Amniotic epithelial cell (primary cell): ENCODE results near the gene NDOR1.

Source experiments
- DNase-seq: peaks from one replicate; pipeline ENCODE4 v3.0.0-alpha.2; 2010; ENCODE audit warnings: low read depth

Gene NDOR1

DNA sequence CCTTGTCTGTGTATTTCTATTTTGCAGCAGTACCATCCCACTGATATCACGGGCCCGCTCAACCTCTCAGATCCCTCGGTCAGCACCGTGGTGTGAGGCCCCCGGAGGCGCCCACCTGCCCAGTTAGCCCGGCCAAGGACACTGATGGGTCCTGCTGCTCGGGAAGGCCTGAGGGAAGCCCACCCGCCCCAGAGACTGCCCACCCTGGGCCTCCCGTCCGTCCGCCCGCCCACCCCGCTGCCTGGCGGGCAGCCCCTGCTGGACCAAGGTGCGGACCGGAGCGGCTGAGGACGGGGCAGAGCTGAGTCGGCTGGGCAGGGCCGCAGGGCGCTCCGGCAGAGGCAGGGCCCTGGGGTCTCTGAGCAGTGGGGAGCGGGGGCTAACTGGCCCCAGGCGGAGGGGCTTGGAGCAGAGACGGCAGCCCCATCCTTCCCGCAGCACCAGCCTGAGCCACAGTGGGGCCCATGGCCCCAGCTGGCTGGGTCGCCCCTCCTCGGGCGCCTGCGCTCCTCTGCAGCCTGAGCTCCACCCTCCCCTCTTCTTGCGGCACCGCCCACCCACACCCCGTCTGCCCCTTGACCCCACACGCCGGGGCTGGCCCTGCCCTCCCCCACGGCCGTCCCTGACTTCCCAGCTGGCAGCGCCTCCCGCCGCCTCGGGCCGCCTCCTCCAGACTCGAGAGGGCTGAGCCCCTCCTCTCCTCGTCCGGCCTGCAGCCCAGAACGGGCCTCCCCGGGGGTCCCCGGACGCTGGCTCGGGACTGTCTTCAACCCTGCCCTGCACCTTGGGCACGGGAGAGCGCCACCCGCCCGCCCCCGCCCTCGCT is 37.5 kb upstream of the NDOR1 start:
- no peak for DNase-seq

DNA sequence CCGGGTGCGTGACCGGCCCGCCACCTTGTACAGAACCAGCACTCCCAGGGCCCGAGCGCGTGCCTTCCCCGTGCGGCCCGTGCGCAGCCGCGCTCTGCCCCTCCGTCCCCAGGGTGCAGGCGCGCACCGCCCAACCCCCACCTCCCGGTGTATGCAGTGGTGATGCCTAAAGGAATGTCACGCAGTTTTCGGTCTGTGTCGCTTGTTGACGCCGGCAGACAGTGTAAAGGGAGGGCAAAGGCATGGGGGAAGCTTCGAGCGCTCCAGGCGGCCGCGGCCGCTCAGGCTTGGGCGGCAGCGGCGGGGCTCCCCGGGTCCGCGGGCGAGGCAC is 37.0 kb upstream of the NDOR1 start:
- no peak for DNase-seq

DNA sequence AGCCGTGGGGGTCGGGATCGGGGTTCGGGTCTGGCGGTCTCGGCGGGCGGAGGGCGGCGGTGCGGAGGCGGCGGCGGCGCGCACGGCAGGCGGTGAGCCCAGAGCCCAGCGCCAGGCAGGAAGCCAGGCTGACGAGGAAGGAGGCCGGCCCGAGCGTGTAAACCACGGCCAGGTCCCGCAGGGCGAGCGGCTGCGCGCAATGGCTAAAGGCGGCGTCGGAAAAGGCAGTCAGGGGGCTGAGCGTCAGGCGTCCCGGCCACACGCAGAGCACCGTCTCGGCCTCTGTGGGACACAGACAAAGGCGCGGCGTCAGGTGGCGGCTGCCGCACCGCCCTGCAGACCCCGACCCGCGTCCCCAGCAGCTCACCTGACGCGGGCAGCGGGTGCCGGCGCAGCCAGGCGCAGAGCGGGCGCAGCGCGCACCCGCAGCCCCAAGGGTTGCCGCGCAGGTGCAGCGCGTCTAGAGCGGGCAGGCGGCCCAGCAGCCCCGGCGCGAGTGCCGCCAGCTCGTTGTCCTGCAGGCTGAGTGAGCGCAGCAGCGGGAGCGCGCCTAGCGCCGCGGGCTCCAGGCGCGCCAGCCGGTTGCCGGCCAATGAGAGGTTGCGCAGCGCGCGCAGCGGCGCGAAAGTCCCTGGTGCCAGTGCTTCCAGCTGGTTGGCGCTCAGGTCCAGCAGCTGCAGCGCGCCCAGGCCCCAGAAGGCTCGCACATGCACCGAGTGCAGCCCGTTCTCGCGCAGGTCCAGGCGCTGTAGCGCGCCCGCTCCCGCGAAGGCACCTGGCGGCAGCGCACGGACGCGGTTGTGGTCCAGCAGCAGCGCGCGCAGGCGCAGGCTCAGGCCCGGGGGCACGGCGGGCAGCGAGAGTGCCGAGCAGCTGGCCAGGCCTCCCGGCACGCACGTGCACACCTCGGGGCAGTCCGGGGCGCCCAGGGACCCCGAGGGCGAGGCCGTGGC is 36.3 kb upstream of the NDOR1 start:
- peak; percentile 32 for DNase-seq

DNA sequence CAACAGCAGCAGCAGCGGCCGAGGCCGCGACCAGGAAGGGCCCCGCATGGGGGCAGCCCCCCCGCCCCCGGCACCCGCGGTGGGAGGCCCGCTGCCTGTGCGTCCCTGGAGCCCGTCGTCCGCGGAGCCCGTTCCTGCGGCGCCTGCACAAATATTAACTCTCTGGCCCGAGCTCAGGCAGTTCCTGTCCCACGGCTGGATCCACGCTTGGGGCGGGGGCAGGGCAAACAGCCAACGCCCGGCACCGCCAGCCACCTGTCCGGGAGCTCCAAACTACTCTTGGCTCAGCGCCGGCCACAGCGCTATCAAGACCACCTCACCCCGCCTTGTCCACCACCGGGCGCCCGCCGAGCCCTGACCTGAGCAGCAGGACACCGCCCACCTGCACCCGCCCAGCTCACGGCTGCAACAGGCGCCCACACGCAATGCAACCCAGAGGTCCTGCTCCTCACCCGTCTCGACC is 35.6 kb upstream of the NDOR1 start, which contains the start of gene LRRC26:
Gene LRRC26 (minus strand): TSS at position 156 of the 463 bp plus-strand sequence. CDS start 108 bp downstream, at position 48.
- DNase-seq: no peak

DNA sequence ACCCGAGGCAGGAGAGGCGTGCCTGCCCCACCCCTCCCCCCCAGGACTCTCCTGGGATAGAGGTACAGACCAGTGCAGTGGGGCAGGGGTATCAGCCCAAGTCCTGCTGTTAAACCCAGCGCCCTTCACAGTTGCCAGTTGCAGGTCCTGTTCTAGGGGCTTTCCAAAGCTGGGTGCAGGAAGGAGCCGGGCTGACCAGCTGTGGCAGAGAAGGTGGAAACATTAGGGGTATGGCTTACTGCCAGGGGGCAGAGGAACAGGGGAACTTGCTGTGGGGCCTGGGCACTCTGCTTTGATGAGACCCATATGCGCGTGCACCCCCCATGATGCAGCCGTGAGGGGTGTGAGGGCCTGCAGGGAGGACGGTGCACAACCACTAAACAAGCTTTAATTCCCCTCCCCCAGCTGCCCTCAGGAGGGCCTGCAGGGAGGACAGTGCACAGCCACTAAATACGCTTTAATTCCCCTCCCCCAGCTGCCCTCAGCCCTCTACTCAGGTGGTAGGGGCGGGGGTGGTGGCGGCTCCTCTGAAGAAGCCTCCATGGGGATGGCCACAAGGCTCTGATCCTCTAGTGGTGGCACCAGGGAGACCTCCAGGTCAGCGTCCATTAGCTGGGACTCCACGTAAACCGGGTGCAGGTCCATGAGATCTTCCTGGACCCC is 34.9 kb upstream of the NDOR1 start:
- no peak for DNase-seq

DNA sequence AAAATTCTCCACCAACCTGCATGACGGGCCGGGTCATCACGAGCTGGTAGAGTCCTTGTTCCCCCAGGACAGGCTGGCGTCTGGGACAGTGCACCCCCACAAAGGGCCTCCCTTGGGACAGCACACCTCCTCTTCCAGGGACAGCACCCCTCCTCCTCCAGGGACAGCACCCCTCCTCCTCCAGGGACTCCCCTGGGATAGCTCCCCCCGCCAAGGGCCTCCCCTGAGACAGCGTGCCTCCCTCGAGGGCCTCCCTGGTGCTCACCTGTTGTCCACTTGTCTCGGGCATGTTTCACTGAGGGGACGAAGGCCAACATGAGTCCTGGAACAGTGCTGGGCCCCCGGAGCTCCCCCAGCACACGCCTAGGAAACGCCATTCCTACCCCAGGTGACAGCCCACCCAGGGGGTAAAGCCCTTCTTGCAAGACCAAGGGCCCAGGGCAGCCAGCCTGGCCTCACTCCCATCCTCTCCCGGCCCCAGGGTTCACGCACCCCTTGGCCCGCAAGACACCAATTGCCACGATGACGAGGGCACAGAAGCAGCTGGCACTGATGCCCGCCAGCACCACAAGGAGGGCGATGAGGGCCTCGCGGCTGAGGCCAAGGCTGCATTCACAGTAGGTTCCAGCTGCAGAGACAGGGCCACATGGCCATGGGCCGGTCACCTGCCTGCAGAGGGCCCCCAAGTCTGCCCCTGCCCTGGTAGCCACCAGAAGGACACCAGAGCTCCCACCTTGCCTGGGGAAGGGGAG is 34.2 kb upstream of the NDOR1 start:
- no peak for DNase-seq

DNA sequence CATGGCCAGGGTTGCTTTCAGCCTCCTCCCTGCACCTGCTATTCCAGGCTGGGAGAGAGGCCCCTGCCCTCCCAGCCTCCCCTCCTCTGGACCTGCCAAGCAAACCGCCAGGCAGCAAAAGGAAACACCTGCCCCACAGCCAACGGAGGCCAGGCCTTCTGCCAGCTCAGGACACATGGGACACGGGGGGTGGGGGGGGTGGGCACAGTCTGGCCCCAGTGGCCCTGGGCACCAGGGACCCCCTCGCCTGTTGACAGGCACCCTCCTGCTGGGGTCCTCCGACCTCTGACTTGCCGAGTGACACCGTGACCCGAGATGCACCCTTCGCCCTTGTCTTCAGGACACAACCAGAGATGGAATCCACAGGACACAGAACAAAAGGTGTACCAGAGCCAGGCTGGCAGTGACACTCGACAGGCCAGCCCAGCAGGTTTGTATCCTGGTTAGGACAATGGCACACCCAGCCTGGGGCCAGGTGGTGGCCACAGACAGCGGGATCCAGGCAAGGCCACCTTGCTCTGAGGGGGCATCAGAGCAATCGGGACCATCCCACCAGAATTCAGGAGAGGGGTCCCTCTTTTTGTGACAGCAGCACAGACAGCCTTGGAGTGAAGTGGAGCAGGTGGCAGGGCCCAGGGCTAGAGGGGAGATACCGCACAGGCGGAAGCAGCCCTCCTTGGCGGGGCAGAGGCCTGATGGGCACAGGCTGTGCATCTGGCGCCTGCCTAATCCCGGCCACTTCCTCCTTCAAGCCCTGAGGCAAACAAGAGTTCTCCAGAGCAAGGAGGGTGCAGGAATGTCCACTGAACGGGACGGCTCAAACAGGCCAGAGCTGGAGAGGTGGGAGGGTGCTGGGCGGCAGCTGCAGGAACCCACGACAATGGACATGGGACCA is 32.4 kb upstream of the NDOR1 start:
- no peak for DNase-seq

DNA sequence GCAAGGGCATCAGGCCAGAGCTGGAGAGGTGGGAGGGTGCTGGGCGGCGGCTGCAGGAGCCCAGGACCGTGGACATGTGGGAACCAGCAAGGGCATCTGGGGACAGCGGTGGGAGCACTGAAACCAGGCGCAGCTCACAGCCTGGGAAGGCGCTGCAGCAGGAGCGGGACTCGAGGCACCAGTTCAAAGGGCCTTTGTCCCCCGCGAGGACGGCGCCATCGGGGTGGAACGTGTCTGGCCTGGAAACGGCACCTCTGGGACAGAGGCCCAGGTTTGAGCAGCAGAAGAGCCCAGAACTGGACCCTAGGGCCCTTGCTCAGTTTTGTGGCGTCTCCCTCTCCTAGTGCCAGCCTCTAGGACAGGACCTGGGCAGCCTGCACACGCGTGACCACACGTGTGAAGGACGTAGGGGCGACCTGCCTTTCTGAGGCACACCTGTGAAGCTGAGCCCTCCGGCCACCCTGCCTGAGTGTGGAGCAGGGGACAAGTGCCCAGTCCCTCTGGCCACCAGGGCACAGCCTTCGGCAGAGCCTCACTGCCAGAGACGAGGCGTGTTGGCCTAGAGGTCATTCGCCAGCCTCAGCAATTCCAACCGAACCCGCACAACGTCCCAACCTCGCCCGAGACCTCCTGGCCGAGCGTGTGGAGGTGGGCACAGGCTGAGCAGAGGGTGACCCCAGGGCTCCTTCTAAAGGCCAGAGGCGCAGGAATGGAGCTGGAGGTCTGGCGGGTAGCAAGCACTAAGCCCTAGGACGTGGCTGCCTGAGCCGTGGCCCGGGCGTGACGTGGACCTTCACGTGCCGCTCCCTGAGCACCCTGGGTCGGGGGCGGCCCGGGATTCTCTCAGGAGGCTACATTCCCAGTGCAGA is 31.5 kb upstream of the NDOR1 start:
- DNase-seq: no peak

DNA sequence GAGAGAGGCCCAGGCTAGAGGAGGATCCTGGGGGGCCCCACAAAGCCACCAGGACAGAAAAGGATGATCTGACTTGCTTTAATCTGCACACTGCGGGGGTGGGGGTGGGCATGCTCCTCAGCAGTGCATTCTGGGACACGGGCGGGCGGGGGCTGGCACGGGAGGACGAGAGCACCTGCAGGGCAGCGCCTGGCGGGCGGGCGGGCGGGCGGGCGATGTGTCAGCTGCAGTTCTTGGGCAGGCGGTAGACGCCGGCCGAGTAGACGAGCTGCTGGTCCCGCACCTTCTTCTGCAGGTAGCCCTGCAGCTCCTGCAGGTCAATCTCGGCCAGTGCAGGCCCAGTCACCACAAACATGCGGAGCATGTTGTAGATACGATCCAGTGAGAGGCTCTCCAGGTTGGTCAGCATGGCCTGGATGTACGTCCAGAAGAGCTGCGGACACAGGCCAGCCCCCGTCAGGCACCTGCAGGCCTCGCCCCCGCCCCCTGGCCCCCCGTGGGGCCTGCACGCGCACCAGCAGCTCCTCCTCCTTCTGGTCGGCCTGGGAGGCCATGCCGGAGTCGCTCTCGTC is 30.7 kb upstream of the NDOR1 start:
- no peak for DNase-seq

DNA sequence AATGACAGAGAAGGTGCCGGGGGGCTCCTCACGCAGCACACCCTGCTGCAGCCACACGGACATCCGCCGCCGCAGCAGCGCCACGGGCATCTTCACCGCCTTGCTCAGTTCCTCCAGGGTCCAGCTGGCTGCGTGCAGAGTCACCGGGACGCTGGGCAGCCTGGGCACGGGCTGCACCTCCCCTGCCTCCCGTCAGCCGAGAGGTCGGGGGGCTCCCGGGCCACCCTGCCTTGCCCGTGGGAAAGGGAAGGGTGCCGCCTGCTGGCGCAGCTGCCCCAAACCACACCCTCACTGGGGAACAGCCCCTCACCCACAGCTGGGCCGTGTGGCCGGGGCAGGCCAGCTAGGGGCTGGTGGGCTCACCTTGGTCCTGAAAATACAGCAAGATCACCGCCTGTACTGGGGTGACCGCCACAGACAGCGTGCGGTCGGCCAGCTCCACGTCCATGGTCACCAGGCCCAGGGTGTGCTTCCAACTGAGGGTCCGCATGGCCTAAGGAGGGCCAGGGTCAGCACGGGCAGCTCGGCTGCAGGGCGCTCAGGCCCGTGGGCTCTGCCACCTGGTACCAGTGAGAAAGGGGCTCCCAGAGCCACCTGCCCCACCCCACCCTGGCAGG is 30.0 kb upstream of the NDOR1 start:
- no peak for DNase-seq

DNA sequence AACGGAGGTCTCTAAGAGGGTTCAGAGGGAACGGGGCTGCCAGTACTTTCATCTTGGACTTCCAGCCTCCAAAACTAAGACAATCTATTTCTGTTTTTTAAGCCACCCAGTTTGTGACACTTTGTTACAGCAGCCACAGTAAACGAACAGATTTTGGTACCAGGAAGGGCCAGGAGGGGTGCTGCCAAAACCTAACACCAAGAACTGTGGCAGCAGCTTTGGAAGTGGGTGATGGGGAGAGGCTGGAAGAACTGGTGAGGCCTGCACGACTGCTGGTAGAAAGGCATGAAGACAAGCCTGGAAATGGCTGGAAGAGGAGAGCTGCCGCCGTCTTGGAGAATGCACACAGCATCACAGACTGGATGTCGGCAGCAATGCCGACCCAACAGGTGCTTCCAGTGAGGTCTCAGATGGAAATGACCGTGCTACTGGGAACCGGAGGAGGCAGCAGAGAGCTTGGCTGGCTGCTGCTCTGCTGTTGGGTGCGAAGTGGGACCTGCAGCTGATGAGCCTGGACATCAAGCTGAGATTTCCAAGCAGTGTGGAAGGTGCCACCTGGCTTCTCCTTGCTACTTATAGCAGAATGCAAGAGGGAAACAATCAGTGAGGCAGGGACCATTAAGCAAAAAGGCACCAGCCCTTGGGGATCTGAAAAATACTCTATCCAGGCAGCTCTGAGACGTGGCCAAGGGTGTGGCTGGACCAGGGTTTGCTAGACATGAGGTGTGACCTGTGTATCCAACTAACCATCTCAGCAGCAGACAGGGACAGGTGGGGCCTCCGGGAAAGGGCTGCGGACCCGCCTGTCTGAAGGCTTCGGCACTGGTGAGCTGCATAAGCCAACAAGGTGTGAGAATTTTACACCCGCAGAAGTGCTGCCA is 29.0 kb upstream of the NDOR1 start:
- peak; percentile 36 for DNase-seq

DNA sequence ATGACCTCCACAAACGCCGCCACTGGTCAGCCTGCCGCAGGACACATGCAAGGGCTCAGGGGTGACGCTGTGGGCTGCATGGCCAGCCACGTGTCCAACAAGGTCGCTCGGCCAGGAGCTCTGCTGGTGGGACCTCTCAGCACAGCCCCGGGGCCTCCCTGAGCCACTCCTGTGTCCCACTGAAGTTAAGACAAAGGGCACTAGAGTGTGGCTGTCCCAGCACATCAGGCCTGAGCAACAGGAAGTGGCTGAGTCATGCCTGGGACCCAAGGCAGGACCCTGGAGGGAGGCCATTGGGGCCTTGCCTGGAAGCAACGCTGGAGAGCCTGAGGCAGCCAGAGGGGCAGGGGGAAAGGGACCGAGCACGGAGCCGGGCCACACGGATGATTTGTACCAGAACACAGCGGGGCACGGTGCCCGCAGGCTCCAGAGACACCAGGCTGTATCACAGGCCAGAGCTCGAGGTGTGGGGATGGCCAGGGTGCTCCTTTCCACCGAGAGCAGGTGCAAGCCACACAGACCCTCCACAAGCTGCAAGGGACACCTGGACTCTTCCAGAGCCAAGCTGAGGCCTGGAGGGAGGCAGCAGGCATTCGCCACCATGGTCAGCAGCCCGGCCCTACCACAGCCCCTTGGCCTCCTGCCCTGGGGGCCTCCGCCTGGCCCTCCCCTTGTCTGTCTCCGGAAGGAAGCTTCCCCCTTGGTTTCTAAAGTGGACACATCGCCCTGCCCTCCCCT is 27.1 kb upstream of the NDOR1 start:
- no peak for DNase-seq

DNA sequence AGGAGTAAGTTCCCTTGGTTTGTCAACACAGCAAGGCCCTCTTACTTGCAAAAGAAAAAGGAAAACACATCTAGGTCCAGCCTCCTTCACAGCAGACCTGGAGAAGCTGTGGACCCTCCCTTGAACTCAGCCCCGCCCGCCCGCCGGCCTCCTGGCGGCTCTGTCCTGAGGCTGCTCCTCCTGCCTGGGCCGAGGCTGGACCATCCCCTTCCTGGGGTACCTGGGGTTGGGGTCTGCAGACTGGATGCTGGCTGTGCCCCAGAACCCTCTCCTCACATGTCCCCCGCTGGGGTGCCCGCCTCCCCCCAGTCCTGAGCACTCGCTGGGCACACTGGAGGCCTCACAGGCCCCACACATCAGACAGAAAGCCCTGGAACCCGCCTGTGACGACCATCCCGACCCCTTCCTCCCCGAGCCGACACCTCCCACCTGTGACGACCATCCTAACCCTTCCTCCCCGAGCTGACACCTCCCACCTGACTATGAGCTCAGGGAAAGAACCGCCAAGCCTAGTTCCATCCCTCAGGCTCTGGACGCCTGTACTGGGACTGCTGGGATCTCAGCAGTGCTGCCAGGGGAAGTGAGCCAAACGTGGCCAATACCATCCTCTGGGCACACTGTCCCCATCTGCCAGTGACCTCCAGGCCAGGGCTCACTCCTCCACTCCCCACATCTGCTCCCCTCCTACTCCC is 26.4 kb upstream of the NDOR1 start:
- no peak for DNase-seq

DNA sequence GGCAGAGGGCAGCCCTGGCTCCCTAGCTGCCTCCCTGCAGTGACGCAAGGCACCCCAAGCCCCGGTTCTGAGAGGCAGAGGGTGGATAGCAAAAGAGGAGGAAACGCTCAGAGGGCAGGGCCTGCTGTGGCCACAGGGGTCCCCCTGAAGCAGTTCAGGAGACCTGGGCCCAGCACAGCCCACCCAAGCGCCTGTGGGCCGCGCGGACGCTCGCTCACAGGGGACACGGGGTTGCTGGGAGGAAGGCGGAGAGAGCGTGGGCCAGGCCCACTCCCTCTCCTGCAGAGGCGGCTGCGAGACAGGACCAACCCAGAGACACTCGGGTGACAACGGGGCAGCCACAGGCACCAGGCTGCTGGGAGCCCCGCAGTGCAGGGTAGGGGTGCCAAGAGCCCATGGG is 25.7 kb upstream of the NDOR1 start:
- DNase-seq: no peak

DNA sequence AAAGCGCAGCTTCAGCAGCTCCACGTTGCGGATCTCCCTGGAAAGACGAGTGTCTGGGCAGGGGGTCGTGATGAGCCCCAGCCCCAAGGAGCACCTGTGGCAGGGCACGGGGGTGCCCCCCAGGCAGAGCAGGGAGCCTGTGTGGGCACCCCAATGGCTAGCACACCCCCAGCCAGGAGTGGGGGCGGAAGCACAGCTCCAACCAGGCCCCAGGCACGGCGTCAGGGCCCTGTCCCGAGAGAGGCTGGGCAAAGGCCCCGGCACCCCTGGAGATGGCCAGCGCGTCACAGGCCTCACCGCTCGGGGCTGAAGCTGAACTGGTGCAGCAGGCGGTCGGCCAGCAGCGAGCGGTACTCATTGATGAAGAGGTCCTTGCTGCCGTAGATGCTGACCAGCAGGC is 25.0 kb upstream of the NDOR1 start:
- DNase-seq: no peak

DNA sequence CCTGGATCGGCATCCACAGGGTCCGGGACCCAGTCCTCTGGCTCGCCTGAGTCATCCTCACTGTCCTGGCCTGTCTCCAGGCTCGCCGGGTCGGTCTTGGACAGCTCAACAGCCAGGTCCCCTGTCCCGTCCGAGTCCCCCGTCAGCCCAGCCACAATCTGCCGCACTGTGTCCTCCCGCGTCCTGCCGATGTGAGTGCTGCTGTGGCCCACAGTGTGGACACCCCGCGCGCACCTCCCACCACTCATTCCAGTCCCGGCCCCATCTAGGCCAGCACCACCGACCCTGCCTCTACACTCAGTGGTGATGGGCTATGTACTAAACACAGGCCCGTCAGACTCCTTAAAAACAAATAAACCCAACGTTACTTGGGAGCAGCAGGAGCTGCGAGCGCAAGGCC is 23.8 kb upstream of the NDOR1 start:
- DNase-seq: no peak

DNA sequence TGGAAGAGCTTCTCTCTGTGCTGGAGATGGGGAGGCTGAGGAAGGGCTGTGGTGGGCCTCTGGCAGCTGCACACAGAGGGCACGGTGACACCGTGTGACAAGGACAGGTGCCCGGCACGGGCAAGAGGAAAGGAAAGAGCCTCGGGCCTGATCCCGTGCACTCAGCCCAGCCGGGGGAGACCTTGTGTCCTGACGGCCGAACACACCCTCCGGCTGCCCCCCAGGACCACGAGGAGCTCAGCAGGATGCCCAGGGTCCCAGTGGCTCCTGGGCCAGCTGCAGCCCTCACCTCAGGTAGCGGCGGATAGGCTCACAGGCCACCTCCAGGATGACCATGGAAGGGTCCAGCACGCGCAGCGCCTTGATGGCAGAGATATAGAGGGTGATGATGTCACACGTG is 22.7 kb upstream of the NDOR1 start:
- no peak for DNase-seq
